ENCODE data around the gene ZNF827.

ZNF827 gene

GRCh38 chr4:145808021-145808650 is 130.5 kb downstream of the ZNF827 start:
- peak; percentile 93 for ATAC-seq
- peak; percentile 41 for DNase-seq
- Mint-ChIP-seq H3K4me1 (peaks cover 67% of the 10 kb centered on the region), H3K27ac (peak overlapping the region; percentile 97), H3K4me3 (peak overlapping the region; percentile 59), H3K36me3 (ENCODE audit: low read depth) (peaks cover 69% of the 10 kb centered on the region), H3K9me3 (peaks cover 12% of the 10 kb centered on the region), H3K27me3 (no peaks in the 10 kb centered on the region)

GRCh38 chr4:145805490-145805889 is 133.1 kb downstream of the ZNF827 start:
- peak overlapping the region; percentile 78 for H3K27ac Mint-ChIP-seq
- peaks cover 52% of the 10 kb centered on the region for H3K36me3 Mint-ChIP-seq (ENCODE audit: low read depth)

GRCh38 chr4:145804116-145804515 is 134.5 kb downstream of the ZNF827 start:
- Mint-ChIP-seq H3K27me3 (no peaks in the 10 kb centered on the region), H3K4me3 (no peak overlapping the region), H3K27ac (no peak overlapping the region), H3K4me1 (peaks cover 44% of the 10 kb centered on the region), H3K36me3 (ENCODE audit: low read depth) (peaks cover 40% of the 10 kb centered on the region), H3K9me3 (no peaks in the 10 kb centered on the region)
- ATAC-seq (no peak), DNase-seq (no peak)

More at GRCh38 chr4:145805490-145805889, 133.1 kb downstream of the ZNF827 start:
- ATAC-seq (no peak), DNase-seq (no peak)
- Mint-ChIP-seq H3K27me3 (no peaks in the 10 kb centered on the region), H3K4me3 (no peak overlapping the region), H3K9me3 (peaks cover 6% of the 10 kb centered on the region), H3K4me1 (peaks cover 58% of the 10 kb centered on the region)

- DNase-seq (no peak), ATAC-seq (no peak)
- Mint-ChIP-seq H3K4me3 (no peak overlapping the region), H3K27ac (no peak overlapping the region), H3K4me1 (peaks cover 10% of the 10 kb centered on the region), H3K9me3 (no peaks in the 10 kb centered on the region), H3K27me3 (no peaks in the 10 kb centered on the region), H3K36me3 (ENCODE audit: low read depth) (peaks cover 23% of the 10 kb centered on the region)
Observed at GRCh38 chr4:145799223-145799622, 139.4 kb downstream of the ZNF827 start.

- ATAC-seq = no peak
- Mint-ChIP-seq H3K4me1 (peaks cover 8% of the 10 kb centered on the region), H3K4me3 (no peak overlapping the region), H3K27ac (peak overlapping the region; percentile 27), H3K27me3 (no peaks in the 10 kb centered on the region), H3K36me3 (ENCODE audit: low read depth) (peaks cover 31% of the 10 kb centered on the region), H3K9me3 (no peaks in the 10 kb centered on the region)
- no peak for DNase-seq
Observed at GRCh38 chr4:145797278-145797677, 141.3 kb downstream of the ZNF827 start.

- H3K27ac Mint-ChIP-seq = no peak overlapping the region
- H3K36me3 Mint-ChIP-seq (ENCODE audit: low read depth) = peaks cover 31% of the 10 kb centered on the region
- H3K4me1 Mint-ChIP-seq = peaks cover 8% of the 10 kb centered on the region
- ATAC-seq (no peak), DNase-seq (no peak)
- no peaks in the 10 kb centered on the region for H3K27me3 Mint-ChIP-seq
- H3K9me3 Mint-ChIP-seq = no peaks in the 10 kb centered on the region
- no peak overlapping the region for H3K4me3 Mint-ChIP-seq
Observed at GRCh38 chr4:145796346-145796745, 142.3 kb downstream of the ZNF827 start.

- Mint-ChIP-seq H3K36me3 (ENCODE audit: low read depth) (peaks cover 38% of the 10 kb centered on the region), H3K4me1 (peaks cover 8% of the 10 kb centered on the region)
- ATAC-seq = no peak
Observed at GRCh38 chr4:145795521-145795920, 143.1 kb downstream of the ZNF827 start.

GRCh38 chr4:145792429-145792828 is 146.2 kb downstream of the ZNF827 start:
- H3K27ac Mint-ChIP-seq = no peak overlapping the region
- peaks cover 40% of the 10 kb centered on the region for H3K36me3 Mint-ChIP-seq (ENCODE audit: low read depth)
- DNase-seq (no peak), ATAC-seq (no peak)
- H3K4me1 Mint-ChIP-seq = peaks cover under 1% of the 10 kb centered on the region
- H3K4me3 Mint-ChIP-seq = no peak overlapping the region
- H3K27me3 Mint-ChIP-seq = no peaks in the 10 kb centered on the region
- H3K9me3 Mint-ChIP-seq = no peaks in the 10 kb centered on the region

More at GRCh38 chr4:145795521-145795920, 143.1 kb downstream of the ZNF827 start:
- no peak overlapping the region for H3K27ac Mint-ChIP-seq
- no peaks in the 10 kb centered on the region for H3K27me3 Mint-ChIP-seq
- no peak overlapping the region for H3K4me3 Mint-ChIP-seq
- no peak for DNase-seq
- no peaks in the 10 kb centered on the region for H3K9me3 Mint-ChIP-seq

- no peak overlapping the region for H3K27ac Mint-ChIP-seq
- H3K36me3 Mint-ChIP-seq (ENCODE audit: low read depth) = peaks cover 42% of the 10 kb centered on the region
- no peak overlapping the region for H3K4me3 Mint-ChIP-seq
- ATAC-seq (no peak), DNase-seq (no peak)
- no peaks in the 10 kb centered on the region for H3K27me3 Mint-ChIP-seq
- peaks cover 2% of the 10 kb centered on the region for H3K4me1 Mint-ChIP-seq
- no peaks in the 10 kb centered on the region for H3K9me3 Mint-ChIP-seq
Observed at GRCh38 chr4:145791988-145792387, 146.6 kb downstream of the ZNF827 start.

- peaks cover 59% of the 10 kb centered on the region for H3K36me3 Mint-ChIP-seq (ENCODE audit: low read depth)
- H3K4me1 Mint-ChIP-seq = peaks cover 34% of the 10 kb centered on the region
- H3K27ac Mint-ChIP-seq = no peak overlapping the region
- no peak overlapping the region for H3K4me3 Mint-ChIP-seq
- DNase-seq = no peak
- no peaks in the 10 kb centered on the region for H3K27me3 Mint-ChIP-seq
- peaks cover 19% of the 10 kb centered on the region for H3K9me3 Mint-ChIP-seq
- no peak for ATAC-seq
Observed at GRCh38 chr4:145788755-145789154, 149.9 kb downstream of the ZNF827 start.

GRCh38 chr4:145786830-145787229 is 151.8 kb downstream of the ZNF827 start:
- Mint-ChIP-seq H3K4me1 (peaks cover 46% of the 10 kb centered on the region), H3K27ac (peak overlapping the region; percentile 79), H3K4me3 (no peak overlapping the region), H3K36me3 (ENCODE audit: low read depth) (peaks cover 61% of the 10 kb centered on the region), H3K9me3 (peaks cover 21% of the 10 kb centered on the region), H3K27me3 (no peaks in the 10 kb centered on the region)
- ATAC-seq (no peak), DNase-seq (no peak)

GRCh38 chr4:145786261-145786660 is 152.4 kb downstream of the ZNF827 start:
- Mint-ChIP-seq H3K27me3 (no peaks in the 10 kb centered on the region), H3K27ac (peak overlapping the region; percentile 79), H3K9me3 (peaks cover 21% of the 10 kb centered on the region), H3K4me3 (no peak overlapping the region), H3K4me1 (peaks cover 52% of the 10 kb centered on the region), H3K36me3 (ENCODE audit: low read depth) (peaks cover 67% of the 10 kb centered on the region)
- DNase-seq (no peak), ATAC-seq (no peak)

- Mint-ChIP-seq H3K27ac (peak overlapping the region; percentile 61), H3K4me1 (peaks cover 54% of the 10 kb centered on the region), H3K9me3 (peaks cover 21% of the 10 kb centered on the region), H3K36me3 (ENCODE audit: low read depth) (peaks cover 64% of the 10 kb centered on the region), H3K4me3 (no peak overlapping the region), H3K27me3 (no peaks in the 10 kb centered on the region)
- DNase-seq (no peak), ATAC-seq (no peak)
Observed at GRCh38 chr4:145785391-145786008, 153.1 kb downstream of the ZNF827 start.

GRCh38 chr4:145784036-145784435 is 154.6 kb downstream of the ZNF827 start:
- H3K27ac Mint-ChIP-seq = peak overlapping the region; percentile 96
- peaks cover 54% of the 10 kb centered on the region for H3K4me1 Mint-ChIP-seq
- H3K4me3 Mint-ChIP-seq = no peak overlapping the region
- peaks cover 21% of the 10 kb centered on the region for H3K9me3 Mint-ChIP-seq
- DNase-seq = no peak
- H3K27me3 Mint-ChIP-seq = no peaks in the 10 kb centered on the region
- H3K36me3 Mint-ChIP-seq (ENCODE audit: low read depth) = peaks cover 70% of the 10 kb centered on the region
- ATAC-seq = peak; percentile 85

GRCh38 chr4:145782756-145783155 is 155.9 kb downstream of the ZNF827 start:
- Mint-ChIP-seq H3K4me3 (no peak overlapping the region), H3K9me3 (peaks cover 21% of the 10 kb centered on the region), H3K27me3 (no peaks in the 10 kb centered on the region), H3K36me3 (ENCODE audit: low read depth) (peaks cover 75% of the 10 kb centered on the region), H3K27ac (peak overlapping the region; percentile 3), H3K4me1 (peaks cover 54% of the 10 kb centered on the region)
- DNase-seq (no peak), ATAC-seq (no peak)
